GM19240 (cell line): Measurements from ENCODE around the gene ARSB.

Experiments used
- DNase-seq: peaks from one replicate; pipeline ENCODE4 v3.0.0; 2011; ENCODE audit warnings: low spot score; ENCODE audit not compliant: insufficient read length

Gene ARSB

DNA sequence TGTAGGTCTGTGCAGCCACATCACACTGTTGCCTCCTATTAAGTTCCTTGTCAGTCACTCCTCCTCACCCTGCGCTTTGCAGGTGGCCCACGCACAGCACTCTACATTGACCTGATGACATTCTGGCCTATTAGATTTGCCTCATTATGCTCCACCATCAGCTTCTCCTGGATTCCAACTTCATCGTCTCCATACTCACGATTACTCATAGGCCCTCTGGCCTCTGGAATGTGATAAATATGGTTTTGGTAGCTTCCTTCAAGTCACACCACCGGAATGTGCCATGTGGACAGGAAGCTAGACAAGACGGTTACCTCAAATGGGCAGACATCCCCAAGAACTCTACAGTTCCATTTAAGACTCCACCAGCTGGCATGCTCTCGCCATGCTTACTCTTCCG, 178.6 kb downstream of the ARSB start:
- no peak for DNase-seq

DNA sequence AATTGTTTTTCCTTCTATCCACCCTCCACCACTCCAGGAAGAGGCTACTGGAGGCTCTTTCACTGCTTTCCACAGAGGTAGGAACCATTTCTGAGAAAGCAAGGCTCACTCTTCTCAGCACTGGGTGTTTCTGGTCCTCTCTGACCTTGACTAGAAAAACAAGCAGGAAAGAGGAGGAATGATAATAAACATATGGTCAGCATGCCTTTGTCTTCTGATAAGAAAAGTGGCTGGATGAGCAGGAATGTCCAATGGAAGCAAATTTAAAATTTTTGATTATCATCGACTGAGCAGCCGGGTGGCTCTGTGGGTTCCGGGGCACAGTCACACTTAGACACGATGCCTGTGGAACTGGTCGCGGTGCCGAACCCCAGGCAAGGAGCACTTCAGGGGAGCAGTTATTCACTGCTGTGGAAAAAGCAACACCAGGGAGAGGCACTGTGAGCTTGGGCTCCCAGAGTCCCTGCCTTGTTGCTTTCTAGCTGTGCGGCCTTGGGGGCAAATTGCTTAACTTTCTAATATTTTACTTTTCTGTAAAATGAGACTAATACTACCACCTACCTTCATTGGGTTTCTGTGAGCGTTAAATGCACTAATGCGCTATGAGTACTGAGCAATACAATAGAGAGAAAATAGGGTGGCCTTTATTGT, 179.5 kb downstream of the ARSB start:
- no peak for DNase-seq

DNA sequence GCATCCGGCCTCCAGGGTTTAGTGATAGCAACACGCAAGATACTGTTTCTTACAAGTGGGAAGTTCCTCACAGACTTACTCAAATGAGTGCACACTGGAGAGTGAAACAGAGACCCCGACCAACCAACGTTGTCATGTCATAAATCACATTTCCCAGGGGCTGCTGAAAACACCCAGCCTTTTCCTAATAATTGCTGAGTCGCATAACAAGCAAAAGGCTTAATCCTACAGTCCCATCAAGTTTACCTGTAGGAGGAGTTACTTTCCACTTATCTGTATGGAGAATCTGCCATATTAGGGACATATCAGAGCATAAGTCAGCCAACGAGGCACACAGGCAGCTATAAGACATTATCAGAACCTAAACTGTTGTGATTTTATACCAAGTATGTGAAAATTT, 180.1 kb downstream of the ARSB start:
- no peak for DNase-seq

DNA sequence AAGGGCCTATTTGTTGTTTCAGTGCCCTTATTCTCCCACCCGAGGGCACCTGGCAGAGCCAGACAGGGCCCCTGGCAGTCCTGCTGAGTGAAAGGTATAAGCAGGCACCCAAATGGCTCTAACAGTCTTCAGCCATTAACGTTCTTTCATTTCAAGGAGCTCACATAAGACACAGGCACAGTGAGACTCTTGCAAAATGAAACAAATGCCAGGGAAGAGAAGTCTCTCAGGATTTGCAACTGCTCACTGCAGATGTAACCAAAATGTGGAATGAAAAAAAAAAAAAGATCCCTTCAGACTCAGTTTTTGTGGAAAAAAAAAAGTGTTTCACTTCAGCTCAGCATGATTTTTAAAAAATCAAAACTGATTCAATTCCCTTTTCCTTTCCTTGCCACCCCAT, 181.2 kb downstream of the ARSB start:
- no peak for DNase-seq

DNA sequence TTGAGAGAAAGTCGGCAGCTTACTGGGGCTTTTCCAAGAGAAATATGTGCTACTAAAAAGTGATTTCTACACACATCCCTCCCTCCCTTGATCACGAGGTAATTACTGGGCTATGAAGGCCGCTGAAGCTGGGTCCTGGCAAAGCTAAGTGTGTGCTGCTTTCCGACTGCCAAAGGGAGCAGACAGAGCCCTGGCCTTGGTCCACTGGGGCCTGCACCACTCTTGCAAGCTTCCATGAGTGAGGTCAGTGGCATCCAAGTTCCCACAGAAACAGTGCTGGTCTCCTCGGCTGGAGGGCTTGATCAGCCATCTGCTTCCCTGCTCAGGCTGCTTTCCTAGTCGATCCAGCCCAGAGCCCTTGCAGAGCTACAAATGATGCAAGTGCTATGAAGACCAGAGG, 181.8 kb downstream of the ARSB start:
- DNase-seq = no peak

DNA sequence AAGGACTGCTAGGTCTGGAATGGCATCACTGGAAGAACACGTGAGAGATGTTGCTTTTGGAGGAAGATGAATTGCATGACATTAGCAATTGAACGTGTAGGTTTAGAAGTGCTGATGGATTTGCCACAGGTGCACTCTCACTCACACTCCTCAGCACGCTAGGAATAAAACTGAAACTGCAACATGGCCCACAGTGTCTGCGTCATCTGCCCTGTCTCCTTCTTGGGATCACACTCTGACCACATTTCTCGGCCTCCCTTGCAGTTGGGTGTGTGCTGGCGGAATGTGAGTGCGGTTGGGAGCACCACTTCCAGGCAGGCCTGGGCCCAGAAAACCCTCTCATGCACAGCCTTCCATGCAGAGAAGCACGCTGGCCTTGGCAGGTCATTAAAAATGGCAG, 183.7 kb downstream of the ARSB start:
- DNase-seq = no peak

DNA sequence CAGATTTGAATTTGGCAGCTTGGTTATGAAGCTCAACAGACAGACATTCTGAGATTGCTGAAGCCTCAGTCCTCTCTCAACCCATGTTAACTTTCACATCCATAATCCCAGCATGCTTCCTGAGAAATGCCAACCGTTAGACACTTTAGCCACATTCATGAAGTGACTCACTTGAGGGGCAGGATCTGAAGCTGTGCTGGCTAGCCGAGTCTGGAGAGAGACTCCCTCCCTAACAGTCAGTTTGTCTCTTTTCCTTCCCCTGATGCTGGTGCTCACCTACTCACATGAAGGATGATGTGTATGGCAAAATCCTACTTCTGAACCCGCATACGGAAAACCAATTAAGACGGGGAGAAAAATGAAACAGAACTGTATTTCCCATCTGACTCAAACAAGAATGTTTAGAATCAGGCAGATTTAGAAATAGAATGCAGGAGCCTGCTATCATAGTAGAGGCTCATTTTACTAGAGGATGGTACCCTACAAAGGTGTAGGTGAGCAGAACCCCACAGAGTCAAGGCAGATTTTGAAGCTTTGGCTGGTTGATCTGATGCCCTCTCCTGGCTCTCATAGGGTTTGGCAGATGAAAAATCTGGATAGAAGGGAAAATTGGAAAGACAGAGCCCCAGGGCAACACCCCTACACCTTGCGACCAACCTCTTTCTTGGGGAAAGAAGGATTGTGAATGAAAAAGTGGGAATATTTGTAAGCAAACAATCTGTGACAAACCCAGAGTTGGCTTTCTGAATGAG, 185.7 kb downstream of the ARSB start:
- no peak for DNase-seq

DNA sequence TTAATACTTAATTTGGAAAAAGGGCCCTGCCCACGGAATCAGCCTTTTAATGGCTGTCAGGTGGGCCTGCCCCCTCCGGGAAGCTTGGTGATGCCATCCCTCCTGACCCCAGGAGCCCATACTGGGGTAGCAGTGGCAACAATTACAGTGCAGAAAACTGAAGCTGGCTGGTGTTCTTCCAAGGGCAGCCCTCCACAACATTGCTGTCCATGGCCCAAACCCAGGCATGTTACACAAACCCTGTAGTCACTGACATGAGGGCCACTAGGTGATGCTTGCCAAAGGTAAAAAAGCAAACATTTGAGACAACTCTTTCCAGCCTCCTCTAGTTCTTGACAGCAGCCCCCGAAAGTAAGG, 186.5 kb downstream of the ARSB start:
- no peak for DNase-seq

DNA sequence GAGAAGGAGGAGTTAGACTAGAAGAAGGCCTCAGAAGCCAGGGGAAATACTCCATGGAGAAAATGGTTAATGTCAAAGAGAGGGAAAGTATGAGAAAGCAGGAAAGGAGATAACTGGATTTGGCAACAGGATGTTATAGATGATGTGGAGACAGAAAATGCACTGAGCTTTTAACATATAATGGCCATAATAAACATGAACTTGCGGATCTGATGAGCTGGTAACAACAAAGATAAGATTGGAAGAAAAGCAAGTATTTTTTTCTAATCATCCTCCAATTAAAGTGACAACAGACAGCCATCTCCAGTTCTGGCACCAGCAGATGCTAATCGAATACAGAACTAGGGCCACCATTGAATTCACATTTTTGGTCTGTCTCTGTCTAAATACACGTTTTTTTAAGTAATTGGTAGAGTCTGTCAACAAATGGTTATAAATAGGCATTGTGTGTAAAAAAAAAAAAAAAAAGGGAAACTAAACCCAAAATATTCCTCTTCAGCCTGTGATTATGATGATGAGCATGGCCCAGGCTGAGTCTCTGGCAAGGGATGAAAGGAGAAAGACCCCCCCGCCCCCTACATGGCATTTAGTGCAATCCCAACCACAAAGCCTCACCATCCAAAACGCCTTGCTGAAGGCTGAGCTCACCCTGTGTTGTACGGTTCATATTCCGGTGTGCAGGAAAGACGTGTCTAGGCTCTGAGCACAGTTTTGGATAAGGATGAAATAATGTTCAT, 187.0 kb downstream of the ARSB start:
- DNase-seq = no peak

DNA sequence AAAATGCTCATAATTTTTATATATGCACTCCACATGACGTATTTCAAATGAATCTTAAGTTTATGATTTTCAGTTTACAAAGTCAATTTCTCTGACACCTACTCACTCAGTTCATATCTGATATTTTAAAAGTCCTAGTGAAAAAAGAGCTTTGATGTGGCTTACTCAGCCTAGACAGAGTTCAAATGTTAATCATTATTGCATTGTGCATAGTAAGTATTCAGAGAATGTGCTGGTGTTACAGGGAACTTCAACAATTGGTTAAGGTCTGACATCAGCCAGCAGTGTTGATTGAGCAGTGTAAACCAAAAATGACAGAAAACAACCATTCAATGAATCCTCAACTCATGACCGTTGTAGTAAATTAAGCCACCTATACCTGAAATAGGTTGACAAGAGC, 189.4 kb downstream of the ARSB start:
- DNase-seq = no peak

DNA sequence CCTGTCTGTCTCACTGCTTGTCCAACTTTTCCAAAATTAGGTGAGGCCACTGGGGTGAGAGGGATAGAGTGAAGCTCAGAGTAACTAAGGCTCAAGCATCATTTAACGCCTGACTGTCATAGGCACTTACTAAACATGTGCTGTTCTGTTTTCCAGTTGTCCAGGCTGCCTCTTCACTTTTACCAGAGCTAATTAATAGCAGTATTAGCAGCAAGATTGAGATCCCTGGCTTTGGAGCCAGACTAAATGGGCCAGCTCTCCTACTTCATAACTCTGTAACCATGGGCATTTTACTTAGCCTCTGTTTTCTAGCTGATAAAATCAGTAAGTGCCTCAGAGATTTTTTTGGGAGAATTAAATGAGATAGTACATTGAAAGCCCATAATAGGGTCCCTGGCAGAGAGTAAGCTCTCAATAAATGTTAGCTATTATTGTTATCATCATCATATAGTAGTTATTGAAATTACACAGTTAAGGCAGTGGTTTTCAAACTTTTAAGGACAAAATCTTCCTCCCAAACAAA, 190.4 kb downstream of the ARSB start:
- no peak for DNase-seq

DNA sequence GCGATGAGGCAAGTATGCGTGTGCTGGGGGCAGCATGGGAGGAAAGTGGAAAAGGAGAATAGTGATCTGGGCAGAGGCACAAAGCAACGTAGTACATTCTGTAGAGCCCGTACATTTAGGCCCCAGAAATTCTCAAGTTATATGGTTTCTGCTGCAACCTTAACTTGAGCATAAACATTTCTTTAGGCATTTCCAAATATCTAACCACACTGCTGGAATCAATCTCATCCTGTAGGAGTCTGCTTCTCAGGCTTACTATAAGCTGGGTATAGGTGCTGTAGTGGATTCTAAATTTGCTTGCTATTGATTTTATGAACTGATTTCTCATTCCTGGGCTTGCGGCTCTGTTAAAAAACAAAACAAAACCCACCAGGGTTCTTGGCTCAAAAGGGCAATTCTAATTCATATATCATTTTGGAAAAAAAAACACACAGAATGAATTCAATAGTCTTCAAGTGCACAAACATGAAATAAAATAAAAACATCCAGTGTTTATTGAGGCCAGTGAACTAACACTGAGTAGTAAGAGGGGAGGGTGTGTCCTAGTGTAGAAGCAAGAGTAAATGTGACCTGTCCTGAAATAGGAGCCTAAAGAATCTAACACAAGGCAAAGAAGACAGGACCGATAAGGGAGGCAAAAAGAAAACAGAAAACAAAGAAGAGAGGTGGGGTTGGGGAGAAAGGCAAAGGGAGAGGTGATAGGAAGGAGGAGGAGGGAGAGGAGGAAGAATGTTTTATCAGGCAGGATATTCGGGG, 191.0 kb downstream of the ARSB start:
- no peak for DNase-seq

DNA sequence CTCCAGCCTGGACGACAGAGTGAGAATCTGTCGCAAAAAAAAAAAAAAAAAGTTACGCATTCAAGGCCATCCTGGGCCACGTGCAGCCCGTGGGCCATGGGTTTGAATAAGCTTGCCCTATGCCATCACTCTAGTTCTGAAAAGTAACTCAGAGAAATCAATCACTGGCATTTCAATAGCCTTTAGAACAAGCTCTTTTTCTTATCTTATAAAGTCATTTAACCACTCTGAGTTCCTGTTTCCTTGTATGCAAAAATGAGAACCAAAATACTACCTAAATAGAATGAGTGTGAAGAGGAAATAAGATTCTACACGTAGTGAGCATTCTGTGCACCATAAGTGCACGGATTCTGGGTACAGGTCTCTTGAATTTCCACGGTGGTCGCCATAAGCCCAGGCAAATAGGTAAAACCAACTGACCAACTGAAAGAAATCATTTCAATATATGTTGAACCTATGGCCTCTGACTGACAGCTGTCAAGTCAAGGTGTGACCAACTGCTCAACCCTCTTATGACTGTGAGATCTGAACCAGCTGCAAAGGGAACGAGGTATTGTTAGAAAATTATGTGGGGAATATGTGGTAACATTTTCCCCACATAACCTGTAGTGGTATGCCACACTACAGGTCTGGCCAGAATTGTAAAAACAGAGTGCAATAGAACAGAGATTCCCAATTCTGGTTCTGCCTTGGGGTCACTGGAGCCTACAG, 192.6 kb downstream of the ARSB start:
- DNase-seq = no peak

DNA sequence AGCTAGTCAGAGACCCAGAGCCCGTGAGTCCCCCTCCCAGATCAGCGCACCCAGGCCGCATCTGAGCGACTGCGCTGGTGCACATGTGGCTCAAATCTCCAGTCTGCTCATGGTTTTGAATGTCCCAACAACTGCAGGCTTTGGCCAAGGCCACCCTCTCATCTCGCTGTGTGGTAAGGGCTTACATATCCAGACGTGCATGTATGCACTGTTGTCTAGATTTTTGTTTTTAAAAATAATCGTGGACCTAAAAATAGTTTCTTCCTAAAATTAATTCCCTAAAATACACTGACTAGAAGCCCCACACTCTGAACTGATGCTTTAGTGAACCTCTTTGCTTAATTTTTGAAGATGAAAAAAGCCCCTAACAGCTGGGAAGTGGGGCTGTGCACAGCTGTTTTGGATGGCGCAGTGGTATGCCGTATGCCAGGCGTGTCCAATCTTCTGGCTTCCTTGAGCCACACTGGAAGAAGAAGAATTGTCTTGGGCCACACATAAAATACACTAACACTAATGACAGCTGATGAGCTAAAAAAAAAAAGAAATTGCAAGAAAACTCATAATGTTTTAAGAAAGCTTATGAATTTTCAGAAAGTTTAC, 193.5 kb downstream of the ARSB start:
- DNase-seq = no peak

DNA sequence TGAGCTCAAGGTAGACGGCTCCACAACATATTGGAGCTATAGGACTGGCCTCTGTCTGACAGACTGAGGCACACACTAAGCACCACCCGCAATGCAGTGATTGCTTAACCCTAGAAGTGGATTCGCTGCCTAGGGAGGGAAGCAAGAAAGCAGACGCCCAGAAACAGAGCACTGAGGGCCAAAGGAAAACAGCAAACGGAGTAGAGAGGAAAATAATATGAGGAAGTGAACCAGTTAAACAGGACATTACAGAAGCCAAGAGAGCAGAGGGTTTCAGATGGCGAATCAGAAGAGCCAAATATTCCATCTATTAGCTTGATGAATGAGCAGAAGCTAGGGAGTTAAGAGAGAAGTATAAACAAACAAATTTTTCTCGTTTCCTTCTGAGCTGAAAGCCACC, 197.3 kb downstream of the ARSB start:
- DNase-seq = no peak

DNA sequence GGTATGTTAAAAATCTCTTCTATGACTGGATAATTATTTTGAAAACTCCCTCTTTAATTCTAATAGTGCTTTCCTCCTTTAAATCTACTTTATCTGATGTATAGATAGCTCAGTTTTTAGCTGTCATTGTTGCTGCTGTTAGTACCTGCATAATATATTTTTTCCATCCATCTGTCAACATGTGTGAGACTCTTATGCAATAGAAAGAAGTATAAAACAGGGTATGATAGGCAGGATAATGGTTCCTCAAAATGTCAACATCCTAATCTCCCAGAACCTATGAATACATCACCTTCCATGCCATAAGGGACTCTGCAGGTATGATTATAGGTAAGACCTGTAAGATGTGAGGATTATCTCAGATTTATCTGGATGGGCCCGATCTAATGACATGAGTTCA, 199.7 kb downstream of the ARSB start:
- DNase-seq = no peak

DNA sequence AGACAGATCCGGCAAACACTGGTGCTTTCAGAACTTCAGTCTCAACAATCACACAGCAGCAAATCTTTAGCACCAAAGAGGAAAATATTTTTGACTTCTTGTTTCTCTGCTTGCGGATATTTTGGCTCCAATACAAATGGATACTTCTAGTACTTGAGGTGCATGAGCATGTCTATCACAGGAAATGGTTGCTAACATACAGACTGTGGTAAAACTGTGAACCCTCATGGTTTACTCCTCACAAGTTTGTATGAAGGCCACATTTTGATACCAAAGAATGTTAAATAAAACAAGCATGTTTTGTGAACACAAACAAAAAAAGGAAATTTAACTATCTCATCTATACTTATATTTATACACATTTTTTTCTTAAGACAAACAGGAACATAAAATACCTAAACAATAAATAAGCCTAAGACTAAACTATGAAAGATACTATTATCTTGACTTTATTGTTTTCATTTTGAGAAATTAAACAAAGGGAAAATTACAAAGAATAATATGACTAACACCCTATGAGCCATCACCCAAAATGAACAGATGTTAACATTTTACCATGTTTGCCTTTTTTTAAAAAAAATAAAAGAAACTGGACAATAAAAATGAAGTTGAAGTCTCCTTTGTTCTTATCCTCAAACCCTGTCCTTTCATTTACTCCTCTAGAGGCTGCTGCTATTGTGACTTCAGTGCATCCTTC, 201.5 kb downstream of the ARSB start:
- no peak for DNase-seq

DNA sequence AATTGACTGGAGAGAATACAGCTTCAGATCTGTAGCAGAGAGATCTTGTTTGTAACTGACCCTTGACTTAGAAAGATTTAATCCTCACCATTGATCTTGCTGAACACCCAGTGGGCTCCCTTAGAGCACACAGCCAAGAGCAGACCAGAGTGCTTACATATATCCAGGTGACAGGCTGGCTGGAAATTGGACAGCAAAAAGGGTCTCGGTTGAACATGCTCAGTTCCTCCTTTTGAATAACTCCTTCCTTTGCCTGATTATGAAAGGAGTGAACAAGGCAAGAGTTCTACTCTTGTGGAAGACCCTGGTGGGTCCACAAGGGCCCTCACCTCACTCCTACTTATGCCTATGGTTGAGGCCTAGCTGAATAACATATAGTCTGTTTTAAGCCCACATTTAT, 202.4 kb downstream of the ARSB start:
- DNase-seq = no peak

DNA sequence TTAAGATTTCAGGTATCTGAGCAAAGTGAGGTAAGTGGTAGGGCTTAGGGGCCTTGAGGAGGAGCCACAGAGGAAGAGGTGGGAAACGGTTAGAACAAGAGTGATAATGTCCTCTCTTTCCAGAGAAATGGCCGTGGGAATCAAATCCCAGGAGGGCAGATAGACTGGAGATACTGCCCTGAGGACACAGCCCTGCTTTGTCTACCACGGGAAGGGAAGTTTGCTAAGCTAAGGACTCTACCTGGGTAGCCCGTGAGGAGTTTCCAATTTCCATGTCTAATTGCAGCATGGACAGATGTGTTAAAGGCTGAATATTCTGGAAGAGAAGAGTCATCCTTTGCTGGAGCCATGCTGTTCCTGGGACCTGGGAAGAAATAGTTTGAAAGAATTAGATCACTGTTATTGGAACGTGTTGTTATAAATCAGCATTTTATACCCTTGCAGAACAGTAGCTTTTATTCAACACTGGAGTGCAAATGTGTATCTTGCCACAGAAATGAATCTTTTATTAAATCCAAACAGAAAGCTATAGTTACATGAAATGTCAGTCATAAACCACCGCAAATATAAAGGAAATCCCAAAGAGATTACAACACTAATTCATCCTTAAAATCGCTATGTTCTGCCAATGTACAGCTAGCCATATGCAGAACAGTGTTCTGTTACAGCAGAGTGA, 203.4 kb downstream of the ARSB start:
- no peak for DNase-seq
